BLaER1 treated with 17β-estradiol and CSF1 and Interleukin-3, amounts not matched to agents 10 nM and 100 nM (cell line): ENCODE results near the gene L3MBTL1.

Experiments used
- H3K27ac ChIP-seq, 11 experiments: shearing (Covaris generic); formaldehyde crosslinking; 2 replicates each; pipeline ENCODE4 v1.8.1; 2022
- H3K27me3 ChIP-seq, 11 experiments: shearing (Covaris generic); formaldehyde crosslinking; 2 replicates each; pipeline ENCODE4 v1.8.1; 2022
- H3K36me3 ChIP-seq, 11 experiments: shearing (Covaris generic); formaldehyde crosslinking; 2 replicates each; pipeline ENCODE4 v1.8.1; 2022
- H3K4me1 ChIP-seq, 10 experiments: shearing (Covaris generic); formaldehyde crosslinking; 2 replicates each; pipeline ENCODE4 v1.8.1; 2022
- H3K4me2 ChIP-seq, 11 experiments: shearing (Covaris generic); formaldehyde crosslinking; 2 replicates each; pipeline ENCODE4 v1.8.1; 2022
- H3K4me3 ChIP-seq, 10 experiments: shearing (Covaris generic); formaldehyde crosslinking; 2 replicates each; pipeline ENCODE4 v1.8.1; 2022
- H3K9ac ChIP-seq, 11 experiments: shearing (Covaris generic); formaldehyde crosslinking; 2 replicates each; pipeline ENCODE4 v1.8.1; 2022
- H3K9me3 ChIP-seq, 11 experiments: shearing (Covaris generic); formaldehyde crosslinking; replicated peaks in 1 of 11; 2 replicates each; pipeline ENCODE4 v1.8.1; 2022
- H4K20me1 ChIP-seq, 11 experiments: shearing (Covaris generic); formaldehyde crosslinking; 2 replicates each; pipeline ENCODE4 v1.8.1; 2022
- Cebpa-rat ChIP-seq, 11 experiments: shearing (Covaris generic); IDR thresholded peaks; 2 replicates each; pipeline ENCODE4 v1.8.1; 2022

L3MBTL1 gene

DNA sequence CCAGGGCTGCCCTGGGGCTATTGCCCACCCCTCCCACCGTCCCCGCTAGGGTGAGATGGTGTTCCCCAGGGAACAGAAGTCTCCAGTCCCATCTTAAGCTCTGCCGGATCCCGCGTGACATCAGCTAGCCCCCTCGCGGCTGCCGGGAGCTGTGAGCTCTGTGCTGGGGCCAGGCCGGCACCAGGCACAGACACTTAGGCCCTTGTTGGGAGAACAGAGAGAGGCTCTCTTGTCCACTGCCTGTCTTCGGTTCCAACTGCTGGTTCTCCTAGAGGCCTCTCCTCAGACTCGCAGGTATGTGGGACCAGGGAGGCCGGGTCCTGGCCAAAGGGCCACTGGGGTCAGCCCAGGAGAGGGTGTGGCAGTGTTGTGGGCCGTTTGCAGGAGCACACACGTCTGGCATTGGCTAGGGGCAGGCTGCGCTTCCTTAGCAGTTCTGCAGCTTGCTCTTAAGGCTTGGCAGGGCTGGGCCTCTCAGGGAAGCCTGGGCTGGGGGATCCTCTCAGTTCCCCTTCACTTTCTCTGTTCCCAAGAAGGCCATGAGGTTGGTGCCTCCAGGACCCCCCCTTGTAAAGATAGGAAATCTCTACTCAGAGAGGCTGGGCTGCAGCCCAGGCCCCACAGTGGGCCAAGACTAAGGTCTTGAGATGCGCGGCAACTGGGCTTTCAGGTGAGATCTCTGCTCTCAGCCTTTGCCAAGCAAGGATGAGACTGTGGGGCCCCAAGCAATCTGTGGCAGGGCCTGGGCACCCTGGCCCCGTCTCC lies 57.7 kb downstream of the L3MBTL1 start:
- Histone ChIP-seq H3K36me3 (no peaks in the 10 kb centered on the region), H4K20me1 (no peaks in the 10 kb centered on the region), H3K9ac (no peak overlapping the region), H3K27me3 (no peaks in the 10 kb centered on the region), H3K9me3 (no peaks in the 10 kb centered on the region), H3K4me1 (peaks cover 0 to 8% (median 0%) of the 10 kb centered on the region in 10 experiments; a peak in 4 of 20 replicates), H3K4me2 (no peak overlapping the region), H3K27ac (no peak overlapping the region), H3K4me3 (no peak overlapping the region)
- no peak for TF ChIP-seq Cebpa-rat (IDR thresholded peaks at IDR 0.05)

DNA sequence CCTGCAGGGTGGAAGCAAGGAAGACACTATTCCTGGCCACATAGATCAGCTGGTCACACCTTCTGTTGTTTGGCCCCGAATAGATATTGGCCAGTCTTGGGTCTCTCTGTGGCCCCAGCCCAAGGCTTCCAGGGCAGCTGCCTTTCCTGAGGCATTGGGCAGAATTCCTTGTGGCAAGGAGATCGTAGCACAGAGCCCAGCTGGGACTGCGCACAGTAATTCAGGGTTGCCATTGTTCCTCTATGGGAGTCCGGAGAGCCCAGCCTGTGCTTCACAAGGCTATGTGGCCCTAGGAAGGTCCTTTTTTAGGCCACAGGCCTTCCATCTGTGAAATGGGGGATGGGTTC lies 58.2 kb downstream of the L3MBTL1 start:
- Histone ChIP-seq H3K4me1 (peaks cover 0 to 8% (median 0%) of the 10 kb centered on the region in 10 experiments; a peak in 4 of 20 replicates), H3K36me3 (no peaks in the 10 kb centered on the region), H3K4me3 (no peak overlapping the region), H4K20me1 (no peaks in the 10 kb centered on the region), H3K9ac (no peak overlapping the region), H3K27ac (no peak overlapping the region), H3K4me2 (no peak overlapping the region), H3K27me3 (no peaks in the 10 kb centered on the region), H3K9me3 (no peaks in the 10 kb centered on the region)
- TF ChIP-seq Cebpa-rat (IDR thresholded peaks at IDR 0.05), result no peak

DNA sequence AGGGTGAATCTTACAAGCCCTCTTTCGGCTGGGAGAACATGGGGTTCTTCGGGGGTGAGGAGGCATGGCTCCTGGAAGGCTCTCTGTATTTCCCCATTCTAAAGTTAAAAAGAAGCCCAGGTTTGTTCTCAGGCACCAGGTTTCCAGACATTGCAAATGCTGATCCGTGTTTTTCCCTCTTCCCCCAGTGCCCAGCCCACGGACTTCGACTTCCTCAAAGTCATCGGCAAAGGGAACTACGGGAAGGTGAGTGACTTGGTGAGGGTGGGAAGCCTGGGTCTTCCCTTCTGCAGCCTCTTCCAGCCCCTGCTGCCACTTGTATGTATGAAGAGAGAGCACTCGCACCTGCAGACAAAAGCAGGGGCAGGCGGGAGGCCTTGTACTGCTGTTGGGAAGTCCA lies 60.0 kb downstream of the L3MBTL1 start:
- H3K27me3 ChIP-seq, result no peaks in the 10 kb centered on the region
- H3K4me1 ChIP-seq, result peaks cover 0 to 8% (median 0%) of the 10 kb centered on the region in 10 experiments; a peak in 4 of 20 replicates
- no peak overlapping the region for H3K9ac ChIP-seq
- H3K27ac ChIP-seq, result no peak overlapping the region
- no peak overlapping the region for H3K4me3 ChIP-seq
- no peaks in the 10 kb centered on the region for H3K36me3 ChIP-seq
- no peaks in the 10 kb centered on the region for H4K20me1 ChIP-seq
- TF ChIP-seq Cebpa-rat (IDR thresholded peaks at IDR 0.05), result no peak
- no peaks in the 10 kb centered on the region for H3K9me3 ChIP-seq
- H3K4me2 ChIP-seq, result peak overlapping the region in 2 of 11 experiments; percentile 30 to 36; a peak in 2 of 22 replicates

DNA sequence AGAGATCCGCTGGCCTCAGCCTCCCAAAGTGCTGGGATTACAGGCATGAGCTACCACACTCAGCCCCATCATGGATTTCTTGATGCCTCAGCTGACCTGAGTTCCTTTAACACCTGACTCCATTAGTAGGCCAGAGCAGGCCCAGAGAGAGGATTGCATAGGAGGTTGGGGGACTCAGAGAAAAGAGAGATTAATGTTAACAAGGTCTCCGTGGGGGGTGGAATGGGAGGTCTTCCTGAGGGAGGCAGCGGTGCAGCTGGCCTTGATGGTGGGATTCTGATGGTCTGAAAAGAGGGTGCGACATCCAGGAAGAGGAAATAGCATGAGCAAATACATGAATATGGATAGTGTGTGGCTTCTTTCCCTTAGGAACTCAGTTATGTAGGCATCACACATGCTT lies 61.2 kb downstream of the L3MBTL1 start:
- Histone ChIP-seq H3K9me3 (no peaks in the 10 kb centered on the region), H4K20me1 (no peaks in the 10 kb centered on the region), H3K36me3 (no peaks in the 10 kb centered on the region), H3K27ac (no peak overlapping the region), H3K27me3 (no peaks in the 10 kb centered on the region), H3K4me3 (no peak overlapping the region), H3K4me2 (no peak overlapping the region), H3K9ac (no peak overlapping the region), H3K4me1 (peaks cover 0 to 8% (median 0%) of the 10 kb centered on the region in 10 experiments; a peak in 4 of 20 replicates)
- no peak for TF ChIP-seq Cebpa-rat (IDR thresholded peaks at IDR 0.05)

DNA sequence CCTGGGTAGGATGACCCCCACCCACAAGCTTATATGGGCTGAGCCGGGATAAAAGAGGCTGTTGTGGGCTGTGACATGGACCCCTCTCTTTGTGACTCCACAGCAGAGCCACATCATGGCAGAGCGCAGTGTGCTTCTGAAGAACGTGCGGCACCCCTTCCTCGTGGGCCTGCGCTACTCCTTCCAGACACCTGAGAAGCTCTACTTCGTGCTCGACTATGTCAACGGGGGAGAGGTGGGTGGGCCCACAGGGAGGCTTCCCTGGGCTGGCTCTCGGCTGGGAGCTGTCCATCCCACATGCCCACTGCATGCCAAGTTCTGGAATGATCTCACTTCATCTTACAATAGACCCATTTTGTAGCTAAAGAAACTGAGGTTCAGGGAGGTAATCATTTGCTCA lies 61.8 kb downstream of the L3MBTL1 start:
- no peak overlapping the region for H3K9ac ChIP-seq
- peaks cover 0 to 8% (median 0%) of the 10 kb centered on the region in 10 experiments; a peak in 4 of 20 replicates for H3K4me1 ChIP-seq
- no peaks in the 10 kb centered on the region for H3K9me3 ChIP-seq
- H3K27ac ChIP-seq, result no peak overlapping the region
- no peaks in the 10 kb centered on the region for H4K20me1 ChIP-seq
- H3K36me3 ChIP-seq, result no peaks in the 10 kb centered on the region
- no peak overlapping the region for H3K4me3 ChIP-seq
- no peak for TF ChIP-seq Cebpa-rat (IDR thresholded peaks at IDR 0.05)
- H3K27me3 ChIP-seq, result no peaks in the 10 kb centered on the region
- no peak overlapping the region for H3K4me2 ChIP-seq

DNA sequence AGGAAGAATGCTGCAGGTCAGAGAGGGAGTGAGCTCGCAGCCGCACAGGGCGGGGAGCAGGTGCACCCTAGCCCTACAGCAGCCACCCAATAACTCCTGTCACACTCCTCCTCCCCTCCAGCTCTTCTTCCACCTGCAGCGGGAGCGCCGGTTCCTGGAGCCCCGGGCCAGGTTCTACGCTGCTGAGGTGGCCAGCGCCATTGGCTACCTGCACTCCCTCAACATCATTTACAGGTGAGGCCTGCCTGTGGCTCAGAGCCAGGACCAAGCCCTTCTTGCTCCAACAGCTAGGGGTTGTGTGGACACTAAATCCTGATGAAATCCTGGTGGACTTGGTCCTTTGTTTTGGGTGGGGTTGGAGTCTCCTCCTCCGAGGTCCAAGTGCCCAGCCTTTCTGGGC lies 63.0 kb downstream of the L3MBTL1 start:
- peaks cover 0 to 8% (median 0%) of the 10 kb centered on the region in 10 experiments; a peak in 4 of 20 replicates for H3K4me1 ChIP-seq
- H3K9me3 ChIP-seq, result no peaks in the 10 kb centered on the region
- no peaks in the 10 kb centered on the region for H3K27me3 ChIP-seq
- H3K4me3 ChIP-seq, result no peak overlapping the region
- no peaks in the 10 kb centered on the region for H4K20me1 ChIP-seq
- H3K27ac ChIP-seq, result no peak overlapping the region
- TF ChIP-seq Cebpa-rat (IDR thresholded peaks at IDR 0.05), result no peak
- no peak overlapping the region for H3K4me2 ChIP-seq
- no peak overlapping the region for H3K9ac ChIP-seq
- H3K36me3 ChIP-seq, result no peaks in the 10 kb centered on the region

DNA sequence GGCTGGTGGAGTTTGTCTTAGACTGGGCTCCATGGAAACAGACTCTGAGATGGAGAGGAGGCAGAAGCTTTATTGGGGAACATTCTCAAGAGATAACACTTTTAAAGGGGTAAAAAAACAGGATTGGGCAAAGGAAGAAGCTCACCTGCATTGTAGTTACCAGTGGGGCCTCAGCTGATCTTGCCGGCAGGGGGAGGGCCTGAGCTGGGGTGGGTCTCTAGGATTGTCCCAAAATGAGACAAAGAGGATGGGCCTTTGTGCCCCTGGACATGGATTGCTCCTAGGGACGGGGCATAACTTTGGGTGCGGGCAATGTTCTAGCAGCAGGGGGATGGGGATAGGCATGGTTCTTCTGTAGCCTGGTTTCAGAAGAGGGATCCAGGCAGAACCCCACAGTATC lies 63.8 kb downstream of the L3MBTL1 start:
- no peaks in the 10 kb centered on the region for H3K36me3 ChIP-seq
- H3K4me3 ChIP-seq, result no peak overlapping the region

DNA sequence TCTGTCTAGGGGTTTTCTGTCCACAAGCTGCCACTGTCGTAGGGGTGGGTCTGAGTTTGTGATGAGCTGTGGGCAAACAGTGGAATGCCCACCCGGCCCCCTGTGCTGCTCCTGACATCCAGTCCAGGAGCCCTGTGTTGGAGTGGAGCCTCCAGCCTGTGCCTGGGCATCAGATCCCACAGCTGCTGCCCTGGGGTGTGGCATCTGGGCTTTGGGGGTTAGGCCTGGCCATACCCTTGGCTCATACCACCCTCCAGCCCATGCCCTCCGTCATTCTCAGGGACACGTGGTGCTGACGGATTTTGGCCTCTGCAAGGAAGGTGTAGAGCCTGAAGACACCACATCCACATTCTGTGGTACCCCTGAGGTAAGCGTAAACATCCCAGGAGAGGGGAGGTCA lies 64.3 kb downstream of the L3MBTL1 start:
- no peak overlapping the region for H3K4me2 ChIP-seq
- no peak for TF ChIP-seq Cebpa-rat (IDR thresholded peaks at IDR 0.05)
- no peak overlapping the region for H3K4me3 ChIP-seq
- peaks cover 0 to 8% (median 0%) of the 10 kb centered on the region in 10 experiments; a peak in 4 of 20 replicates for H3K4me1 ChIP-seq
- no peaks in the 10 kb centered on the region for H3K9me3 ChIP-seq
- no peaks in the 10 kb centered on the region for H4K20me1 ChIP-seq
- H3K36me3 ChIP-seq, result no peaks in the 10 kb centered on the region
- H3K27ac ChIP-seq, result no peak overlapping the region
- no peaks in the 10 kb centered on the region for H3K27me3 ChIP-seq
- H3K9ac ChIP-seq, result no peak overlapping the region

More for the DNA sequence above, 63.8 kb downstream of the L3MBTL1 start:
- H3K4me1 ChIP-seq, result peaks cover 0 to 8% (median 0%) of the 10 kb centered on the region in 10 experiments; a peak in 4 of 20 replicates
- TF ChIP-seq Cebpa-rat (IDR thresholded peaks at IDR 0.05), result no peak
- no peak overlapping the region for H3K27ac ChIP-seq
- no peaks in the 10 kb centered on the region for H4K20me1 ChIP-seq
- no peak overlapping the region for H3K9ac ChIP-seq
- no peak overlapping the region for H3K4me2 ChIP-seq
- no peaks in the 10 kb centered on the region for H3K9me3 ChIP-seq
- no peaks in the 10 kb centered on the region for H3K27me3 ChIP-seq

DNA sequence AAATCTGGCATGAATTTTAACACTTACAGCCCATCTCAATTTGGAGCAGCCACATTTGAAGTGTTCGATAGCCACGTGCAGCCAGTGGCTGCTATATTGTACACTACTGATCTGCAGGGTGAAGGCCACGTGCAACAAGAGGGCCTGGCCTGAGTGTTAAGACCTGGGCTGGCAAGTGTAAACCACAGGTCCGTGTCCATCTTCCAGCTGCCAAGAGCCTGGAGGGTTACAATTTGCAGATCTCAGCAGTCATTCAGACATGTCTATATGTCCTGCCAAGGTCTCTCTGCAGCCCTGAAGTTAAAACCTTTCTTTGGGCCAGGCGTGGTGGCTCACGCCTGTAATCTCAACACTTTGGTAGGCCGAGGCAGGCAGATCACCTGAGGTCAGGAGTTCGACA lies 65.4 kb downstream of the L3MBTL1 start:
- Histone ChIP-seq H3K36me3 (no peaks in the 10 kb centered on the region), H3K27ac (no peak overlapping the region), H3K4me2 (no peak overlapping the region), H4K20me1 (no peaks in the 10 kb centered on the region), H3K4me1 (0 out of 20 replicates have a peak, but pooled peaks cover 0 to 3% (median 0%) of the 10 kb centered on the region in 10 experiments), H3K9ac (no peak overlapping the region), H3K27me3 (no peaks in the 10 kb centered on the region), H3K9me3 (no peaks in the 10 kb centered on the region), H3K4me3 (no peak overlapping the region)
- no peak for TF ChIP-seq Cebpa-rat (IDR thresholded peaks at IDR 0.05)

DNA sequence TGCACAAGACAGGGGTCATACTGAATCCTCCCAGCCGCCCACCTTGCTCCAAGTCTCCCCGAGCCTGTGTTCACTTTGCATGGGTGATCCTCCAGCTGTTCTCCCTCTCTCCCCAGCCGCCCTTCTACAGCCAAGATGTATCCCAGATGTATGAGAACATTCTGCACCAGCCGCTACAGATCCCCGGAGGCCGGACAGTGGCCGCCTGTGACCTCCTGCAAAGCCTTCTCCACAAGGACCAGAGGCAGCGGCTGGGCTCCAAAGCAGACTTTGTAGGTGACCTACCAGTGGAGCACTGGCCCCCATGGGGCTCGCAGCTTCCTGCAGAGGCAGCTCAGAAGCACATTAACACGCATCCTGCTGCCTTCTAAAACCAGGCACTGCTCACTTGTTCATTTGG lies 68.6 kb downstream of the L3MBTL1 start:
- Histone ChIP-seq H3K4me1 (0 out of 20 replicates have a peak, but pooled peaks cover 0 to 3% (median 0%) of the 10 kb centered on the region in 10 experiments), H3K9ac (no peak overlapping the region), H3K9me3 (no peaks in the 10 kb centered on the region), H4K20me1 (no peaks in the 10 kb centered on the region), H3K27me3 (no peaks in the 10 kb centered on the region), H3K4me2 (no peak overlapping the region), H3K27ac (no peak overlapping the region), H3K36me3 (no peaks in the 10 kb centered on the region), H3K4me3 (no peak overlapping the region)
- TF ChIP-seq Cebpa-rat (IDR thresholded peaks at IDR 0.05), result no peak
